GM21528 (cell line): ENCODE results near the gene TRIP13.

Experiments used
- ATAC-seq: cut with Tn5 transposase; IDR thresholded peaks from one replicate; pipeline ENCODE4 v1.9.1; 2021; ENCODE audit warnings: mild to moderate bottlenecking, moderate library complexity; ENCODE audit not compliant: unreplicated experiment, low FRiP score

The TRIP13 gene

GRCh38 chr5:854966-855743 lies 37.5 kb upstream of the TRIP13 start:
- ATAC-seq = no peak

- ATAC-seq = no peak
Measured at GRCh38 chr5:855771-856530, 36.7 kb upstream of the TRIP13 start.

DNA sequence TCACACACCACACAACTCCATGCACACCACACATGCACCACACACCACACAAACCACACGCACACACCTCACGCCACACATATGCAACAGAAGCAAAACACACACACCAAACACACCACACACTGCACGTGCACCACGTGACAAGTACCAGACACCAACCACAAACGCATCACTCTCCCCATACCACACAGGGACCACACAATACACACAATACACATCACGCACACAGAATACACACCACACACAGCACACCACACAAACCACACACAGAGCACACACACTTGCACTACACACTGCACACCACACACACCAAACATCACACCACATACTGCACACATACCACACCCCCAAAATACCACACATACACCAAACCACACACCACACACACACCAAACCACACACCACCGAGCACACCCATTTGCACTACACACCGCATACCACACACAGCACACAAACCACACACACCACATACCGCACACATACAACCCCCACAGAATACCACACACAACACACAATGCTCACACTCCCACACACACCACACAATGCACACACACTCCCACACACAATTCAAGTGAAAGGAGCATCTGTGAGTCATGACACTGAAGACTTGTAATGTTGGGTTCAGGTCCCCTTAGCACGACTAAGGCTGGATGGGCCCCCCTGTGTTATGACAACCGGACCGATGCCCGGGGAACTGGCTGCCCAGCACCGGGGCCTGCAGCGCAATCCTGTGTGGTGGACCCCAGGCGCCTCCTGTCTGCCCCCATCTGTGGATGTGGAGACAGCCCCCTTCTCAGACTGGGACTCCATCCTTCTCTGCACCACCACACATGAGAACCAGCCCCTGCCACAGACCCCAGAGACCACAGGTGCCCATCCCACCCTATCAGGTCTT lies 35.9 kb upstream of the TRIP13 start:
- ATAC-seq = no peak

DNA sequence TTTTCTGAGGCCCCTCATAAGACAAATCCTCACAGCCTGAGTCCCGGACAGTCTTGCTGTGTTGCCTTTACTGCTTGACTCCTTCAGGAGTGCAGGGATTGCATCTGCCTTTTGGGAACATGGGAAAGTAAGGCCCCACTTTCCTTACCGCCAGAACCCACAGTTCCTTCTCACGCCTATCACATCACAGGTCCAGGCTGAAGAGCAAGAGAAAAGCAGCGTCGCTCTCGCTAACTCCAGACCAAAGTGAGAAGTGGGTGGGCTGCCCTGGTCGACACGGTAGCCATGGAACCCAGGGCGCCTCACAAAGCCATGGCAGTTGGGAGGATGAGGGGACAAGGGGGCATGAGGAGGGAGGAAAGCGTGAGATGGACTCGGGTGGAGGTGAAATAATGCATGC lies 34.0 kb upstream of the TRIP13 start:
- no peak for ATAC-seq

GRCh38 chr5:859391-859790 lies 33.3 kb upstream of the TRIP13 start:
- no peak for ATAC-seq

DNA sequence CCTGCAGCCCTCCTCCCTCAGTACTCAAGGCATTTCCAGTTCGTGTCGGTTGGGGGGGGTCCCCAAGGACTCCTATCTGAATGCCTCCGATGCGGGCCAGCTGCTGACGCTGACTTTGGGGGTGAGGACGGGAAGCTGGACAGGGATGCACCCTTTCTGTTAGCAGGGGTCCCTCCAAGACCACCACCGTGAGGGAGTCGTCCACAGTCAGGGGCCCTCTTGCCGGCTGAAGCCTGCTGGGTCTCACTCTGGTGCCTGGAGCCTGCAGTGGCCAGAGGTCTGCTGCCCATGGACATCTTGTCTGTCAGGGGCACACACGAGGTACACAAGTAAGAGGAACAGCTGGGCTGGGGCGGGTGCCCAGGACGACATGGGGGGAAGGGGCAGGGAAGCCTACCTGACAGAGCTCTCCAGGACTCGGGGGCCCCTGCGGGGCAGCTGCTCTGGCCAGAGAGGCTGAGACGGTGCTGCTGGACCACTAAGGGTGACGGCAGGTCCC lies 32.8 kb upstream of the TRIP13 start:
- ATAC-seq = no peak

DNA sequence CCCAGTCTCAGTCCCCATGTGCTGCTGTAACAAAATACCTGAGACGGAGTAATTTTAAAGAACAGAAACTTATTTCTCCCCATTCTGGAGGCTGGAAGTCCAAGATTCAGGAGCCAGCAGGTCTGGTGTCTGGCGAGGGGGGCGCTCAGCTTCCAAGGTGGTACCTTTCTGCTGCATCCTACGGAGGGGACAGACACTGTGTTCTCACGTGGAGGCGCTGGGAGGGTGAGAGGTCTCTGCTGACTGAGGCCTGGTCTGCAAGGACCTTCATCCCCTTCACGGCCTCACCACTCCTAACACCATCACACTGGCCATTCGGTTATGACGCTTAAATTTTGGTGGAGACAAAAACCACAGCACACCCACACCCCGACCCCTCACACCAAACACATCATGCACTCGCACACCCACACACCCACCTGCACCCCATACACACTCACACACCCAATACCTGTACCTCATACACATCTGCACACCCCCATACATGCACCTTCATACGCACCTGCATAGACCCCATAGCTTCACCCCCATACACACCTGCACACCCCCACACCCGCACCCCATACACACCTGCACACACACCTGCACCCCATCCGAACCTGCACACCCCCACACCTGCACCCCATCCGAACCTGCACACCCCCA lies 32.1 kb upstream of the TRIP13 start:
- no peak for ATAC-seq

GRCh38 chr5:861442-862366 lies 31.0 kb upstream of the TRIP13 start:
- no peak for ATAC-seq

DNA sequence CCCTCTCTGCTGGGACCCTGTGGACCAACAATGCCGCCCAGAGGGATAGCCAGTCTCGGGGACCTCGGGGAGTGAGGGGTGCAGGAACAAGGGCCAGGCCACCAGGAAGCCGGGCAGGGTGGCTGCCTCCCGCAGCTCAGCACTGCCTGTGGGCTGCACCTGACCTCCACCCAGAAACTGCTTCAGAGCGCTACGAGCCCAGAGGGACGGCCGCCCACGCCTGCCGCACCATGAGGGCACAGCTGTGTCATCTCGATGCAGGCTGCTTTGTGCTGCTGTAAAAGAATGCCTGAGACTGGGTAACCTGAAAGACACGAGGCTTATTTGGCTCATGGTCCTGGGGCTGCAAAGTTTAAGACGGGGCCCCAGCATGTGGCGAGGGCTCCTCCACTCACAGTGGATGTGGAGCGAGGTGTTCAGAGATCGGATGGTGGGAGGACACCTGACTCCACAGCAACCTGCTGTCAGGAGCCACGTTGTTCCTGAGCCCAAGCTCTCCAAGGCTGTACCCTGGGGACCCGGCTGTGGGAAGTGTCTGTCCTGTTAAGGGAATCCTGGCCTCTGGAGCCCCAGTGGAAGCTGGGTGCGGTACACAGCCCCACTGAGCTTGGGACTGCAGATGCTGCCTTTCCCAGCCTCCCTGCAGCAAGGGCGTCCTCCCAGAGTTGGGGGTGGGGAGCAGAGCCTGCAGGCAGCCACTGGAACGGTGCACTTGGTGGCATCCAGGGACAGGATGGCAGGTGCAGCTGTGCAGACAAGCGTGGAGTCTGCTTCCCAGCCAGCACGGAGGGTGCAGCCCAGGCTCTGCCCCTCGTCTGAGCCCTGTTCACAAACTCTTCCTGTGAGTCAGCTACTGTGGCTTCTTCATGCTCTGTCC lies 30.1 kb upstream of the TRIP13 start:
- no peak for ATAC-seq

DNA sequence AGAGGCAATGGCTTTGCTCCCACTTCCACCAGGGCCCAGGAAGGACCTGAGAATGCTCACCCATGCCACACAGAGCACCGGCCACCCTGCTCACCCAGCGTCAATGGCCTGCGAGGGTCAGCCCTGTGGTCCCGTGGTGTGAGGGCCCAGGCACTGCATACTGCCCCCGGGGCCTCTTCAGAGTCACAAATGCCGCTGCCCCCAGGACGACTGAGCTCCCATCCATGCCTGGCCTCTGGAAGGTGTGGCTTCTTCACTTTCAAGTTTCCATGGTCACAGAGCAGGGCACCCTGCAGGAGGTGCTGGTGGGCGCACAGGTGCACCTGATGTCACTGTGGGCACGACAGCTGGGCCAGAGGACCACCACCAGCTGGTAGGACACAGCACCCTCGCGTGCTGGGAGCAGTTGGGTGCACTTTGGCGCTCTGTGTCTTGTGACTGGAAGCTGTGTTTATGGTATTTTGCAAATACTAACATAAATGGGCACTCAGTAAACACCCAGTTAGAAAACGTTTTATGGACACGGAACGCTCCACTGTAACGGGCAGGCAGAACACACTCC lies 29.4 kb upstream of the TRIP13 start:
- ATAC-seq = no peak

DNA sequence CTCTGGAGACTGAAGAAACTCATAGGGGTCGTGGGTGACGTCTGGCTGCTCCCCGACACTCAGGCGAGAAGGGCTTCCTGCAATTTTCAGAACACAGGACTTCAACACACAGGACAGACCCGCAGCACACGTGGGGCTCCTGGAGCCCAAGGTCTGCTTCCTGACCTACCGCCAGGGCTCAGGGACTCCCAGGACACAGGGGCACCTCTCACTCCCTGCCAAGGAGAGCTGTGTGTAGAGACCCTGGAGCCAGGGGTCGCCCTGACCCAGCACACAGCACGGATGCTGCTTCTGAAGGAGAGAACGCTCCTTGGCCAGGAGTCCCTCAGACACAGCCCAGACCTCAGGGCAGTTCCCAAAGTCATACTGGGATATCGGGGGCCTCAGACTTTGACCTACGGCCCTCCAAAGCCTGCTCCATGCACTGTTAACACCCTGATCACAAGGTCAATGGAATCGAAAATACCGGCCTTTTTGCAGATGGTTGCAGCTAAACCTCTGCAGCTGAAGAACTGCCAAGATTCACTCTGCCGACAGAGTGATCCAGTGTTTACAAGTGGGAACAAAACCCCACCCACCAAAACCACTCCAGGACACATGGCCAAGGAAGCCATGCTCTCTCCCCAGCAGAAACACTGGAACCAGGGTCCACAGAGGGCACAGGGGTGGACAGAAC lies 28.1 kb upstream of the TRIP13 start:
- ATAC-seq = no peak

GRCh38 chr5:865168-865521 lies 27.5 kb upstream of the TRIP13 start:
- ATAC-seq = no peak

DNA sequence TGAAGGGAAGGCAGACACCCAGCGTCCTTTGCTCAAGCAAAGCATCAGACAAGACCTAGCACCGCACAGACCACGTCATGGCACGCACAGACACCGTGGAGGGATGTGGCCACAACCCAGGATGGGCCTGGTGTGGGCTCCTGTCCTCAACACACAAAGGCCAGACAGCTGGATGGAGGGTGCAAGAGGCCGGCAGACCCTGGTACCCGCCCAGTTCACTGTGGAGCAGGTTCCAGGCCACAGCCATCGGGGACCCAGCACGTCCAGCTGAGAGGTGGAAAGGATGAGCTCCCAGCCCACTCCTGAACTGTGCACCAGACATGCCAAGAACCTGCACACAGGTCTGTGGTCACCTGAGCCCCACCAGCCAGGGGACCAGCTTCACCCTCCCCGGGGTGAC lies 26.9 kb upstream of the TRIP13 start:
- ATAC-seq = no peak

DNA sequence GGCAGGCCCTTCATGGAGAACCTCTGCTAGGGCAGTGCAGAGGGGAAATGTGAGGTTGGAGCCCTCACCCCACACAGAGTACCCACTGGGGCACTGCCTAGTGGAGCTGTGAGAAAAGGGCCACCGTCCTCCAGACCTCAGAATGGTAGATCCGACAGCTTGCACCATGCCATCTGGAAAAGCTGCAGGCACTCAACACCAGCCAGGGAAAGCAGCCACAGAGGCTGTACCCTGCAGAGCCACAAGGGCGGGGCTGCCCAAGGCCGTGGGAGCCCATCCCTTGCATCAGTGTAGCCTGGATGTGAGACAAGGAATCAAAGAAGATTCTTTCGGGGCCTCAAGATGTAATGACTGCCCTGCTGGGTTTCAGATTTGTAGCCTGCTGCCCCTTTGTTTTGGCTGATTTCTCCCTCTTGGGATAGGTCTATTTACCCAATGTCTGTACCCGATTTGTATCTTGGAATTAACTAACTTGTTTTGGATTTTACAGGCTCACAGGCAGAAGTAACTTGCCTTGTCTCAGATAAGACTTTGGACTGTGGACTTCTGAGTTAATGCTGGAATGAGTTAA lies 25.3 kb upstream of the TRIP13 start:
- no peak for ATAC-seq

DNA sequence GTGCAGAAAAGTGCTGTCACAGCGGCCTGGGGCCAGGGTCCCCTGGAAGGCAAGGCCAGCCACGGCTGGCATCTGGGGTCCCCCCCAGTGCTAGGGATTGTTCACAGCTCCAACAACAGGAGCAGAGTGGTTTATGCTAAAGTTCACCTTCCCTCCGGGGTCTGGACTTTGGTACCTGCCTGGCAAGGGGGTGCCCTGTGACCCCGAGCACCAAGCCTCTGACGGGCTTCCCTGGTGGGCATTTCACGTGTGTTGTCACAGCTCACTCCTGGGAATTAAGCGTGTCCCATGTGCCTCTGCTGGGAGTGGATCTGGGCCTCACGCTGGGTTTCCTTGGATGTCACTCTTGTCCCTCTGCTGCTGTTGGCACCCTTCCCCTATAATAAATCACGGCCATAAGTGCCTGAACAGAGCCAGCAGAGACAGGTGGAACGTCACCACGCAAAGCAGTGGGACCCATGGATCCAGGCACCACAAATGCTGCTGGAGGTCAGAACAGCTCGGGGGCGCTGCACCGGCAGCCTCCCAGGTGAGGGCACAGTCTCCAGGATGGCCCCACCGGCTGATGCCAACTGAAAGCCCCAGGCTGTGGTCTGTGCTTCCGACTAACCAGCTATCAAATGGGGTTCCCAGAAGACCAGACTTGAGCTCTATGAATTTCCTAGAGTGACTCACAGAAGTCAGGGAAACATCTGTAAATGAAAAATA lies 24.1 kb upstream of the TRIP13 start:
- no peak for ATAC-seq

- no peak for ATAC-seq
Measured at GRCh38 chr5:870956-871355, 21.7 kb upstream of the TRIP13 start.
